ENCODE results near the gene ACTR6.
"Not testable (repeated sequence)": the region's sequence is repeated elsewhere in the genome, so short reads cannot be mapped to it uniquely, and the experiment has no call there.

ACTR6 gene

DNA sequence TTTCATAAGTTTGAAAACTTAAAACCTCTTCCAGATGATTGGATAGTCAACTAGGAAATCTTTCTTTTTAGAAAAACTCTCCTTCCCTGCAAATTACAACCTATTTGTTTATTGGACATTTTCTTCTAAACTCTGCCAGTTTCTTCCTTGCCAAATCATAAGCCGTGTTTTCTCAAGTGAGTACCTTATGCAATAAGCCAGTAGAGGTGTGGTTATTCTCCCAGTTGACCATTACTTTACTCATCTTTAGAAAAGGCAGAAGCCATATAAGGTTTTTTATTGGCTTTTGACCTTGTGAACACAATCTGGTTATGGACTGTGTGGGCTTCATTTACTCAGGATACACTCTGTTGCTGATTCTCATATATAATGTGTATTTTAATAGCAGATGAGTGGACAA is 14.6 kb downstream of the ACTR6 start:
- H3K4me3 ChIP-seq (ENCODE audit: low read depth, low read length), result no peak overlapping the region
- TF ChIP-seq, protein P1, sequence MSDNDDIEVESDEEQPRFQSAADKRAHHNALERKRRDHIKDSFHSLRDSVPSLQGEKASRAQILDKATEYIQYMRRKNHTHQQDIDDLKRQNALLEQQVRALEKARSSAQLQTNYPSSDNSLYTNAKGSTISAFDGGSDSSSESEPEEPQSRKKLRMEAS (IDR thresholded peaks at IDR 0.05; ENCODE audit: low read depth, low read length), result no peak
- no peak for TF ChIP-seq POLR2A (IDR thresholded peaks at IDR 0.05; ENCODE audit: extremely low read depth, insufficient read length)
- TF ChIP-seq MYC (IDR thresholded peaks at IDR 0.05; ENCODE audit: low read depth, low read length), result no peak
- TF ChIP-seq, protein P2, sequence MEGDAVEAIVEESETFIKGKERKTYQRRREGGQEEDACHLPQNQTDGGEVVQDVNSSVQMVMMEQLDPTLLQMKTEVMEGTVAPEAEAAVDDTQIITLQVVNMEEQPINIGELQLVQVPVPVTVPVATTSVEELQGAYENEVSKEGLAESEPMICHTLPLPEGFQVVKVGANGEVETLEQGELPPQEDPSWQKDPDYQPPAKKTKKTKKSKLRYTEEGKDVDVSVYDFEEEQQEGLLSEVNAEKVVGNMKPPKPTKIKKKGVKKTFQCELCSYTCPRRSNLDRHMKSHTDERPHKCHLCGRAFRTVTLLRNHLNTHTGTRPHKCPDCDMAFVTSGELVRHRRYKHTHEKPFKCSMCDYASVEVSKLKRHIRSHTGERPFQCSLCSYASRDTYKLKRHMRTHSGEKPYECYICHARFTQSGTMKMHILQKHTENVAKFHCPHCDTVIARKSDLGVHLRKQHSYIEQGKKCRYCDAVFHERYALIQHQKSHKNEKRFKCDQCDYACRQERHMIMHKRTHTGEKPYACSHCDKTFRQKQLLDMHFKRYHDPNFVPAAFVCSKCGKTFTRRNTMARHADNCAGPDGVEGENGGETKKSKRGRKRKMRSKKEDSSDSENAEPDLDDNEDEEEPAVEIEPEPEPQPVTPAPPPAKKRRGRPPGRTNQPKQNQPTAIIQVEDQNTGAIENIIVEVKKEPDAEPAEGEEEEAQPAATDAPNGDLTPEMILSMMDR (IDR thresholded peaks at IDR 0.05; ENCODE audit: low read depth, low read length), result no peak
- DNase-seq (ENCODE audit: low read depth), result no peak

DNA sequence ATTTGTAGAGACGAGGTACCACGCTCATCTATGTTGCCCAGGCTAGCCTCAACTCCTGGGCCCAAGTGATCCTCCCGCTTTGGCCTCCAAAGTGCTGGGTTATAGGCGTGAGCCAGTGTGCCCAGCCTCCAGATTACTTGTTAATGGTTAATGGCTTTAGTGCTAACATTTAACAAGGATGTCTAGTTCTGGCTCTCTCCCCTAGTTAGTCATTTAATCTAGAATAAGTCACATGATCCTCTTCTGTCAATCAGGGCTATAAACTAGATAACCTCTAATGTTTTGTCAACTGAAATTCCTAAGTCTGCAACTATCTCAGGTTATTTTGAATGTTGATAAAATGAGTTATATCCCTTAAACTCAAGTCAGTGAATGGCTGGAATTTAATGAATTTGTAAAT is 15.7 kb downstream of the ACTR6 start:
- TF ChIP-seq, protein P2 (IDR thresholded peaks at IDR 0.05; ENCODE audit: low read depth, low read length), result no peak
- TF ChIP-seq, protein P1 (IDR thresholded peaks at IDR 0.05; ENCODE audit: low read depth, low read length), result no peak
- TF ChIP-seq MYC (IDR thresholded peaks at IDR 0.05; ENCODE audit: low read depth, low read length) (no peak), POLR2A (IDR thresholded peaks at IDR 0.05; ENCODE audit: extremely low read depth, insufficient read length) (no peak)
- no peak for DNase-seq (ENCODE audit: low read depth)
- no peak overlapping the region for H3K4me3 ChIP-seq (ENCODE audit: low read depth, low read length)

DNA sequence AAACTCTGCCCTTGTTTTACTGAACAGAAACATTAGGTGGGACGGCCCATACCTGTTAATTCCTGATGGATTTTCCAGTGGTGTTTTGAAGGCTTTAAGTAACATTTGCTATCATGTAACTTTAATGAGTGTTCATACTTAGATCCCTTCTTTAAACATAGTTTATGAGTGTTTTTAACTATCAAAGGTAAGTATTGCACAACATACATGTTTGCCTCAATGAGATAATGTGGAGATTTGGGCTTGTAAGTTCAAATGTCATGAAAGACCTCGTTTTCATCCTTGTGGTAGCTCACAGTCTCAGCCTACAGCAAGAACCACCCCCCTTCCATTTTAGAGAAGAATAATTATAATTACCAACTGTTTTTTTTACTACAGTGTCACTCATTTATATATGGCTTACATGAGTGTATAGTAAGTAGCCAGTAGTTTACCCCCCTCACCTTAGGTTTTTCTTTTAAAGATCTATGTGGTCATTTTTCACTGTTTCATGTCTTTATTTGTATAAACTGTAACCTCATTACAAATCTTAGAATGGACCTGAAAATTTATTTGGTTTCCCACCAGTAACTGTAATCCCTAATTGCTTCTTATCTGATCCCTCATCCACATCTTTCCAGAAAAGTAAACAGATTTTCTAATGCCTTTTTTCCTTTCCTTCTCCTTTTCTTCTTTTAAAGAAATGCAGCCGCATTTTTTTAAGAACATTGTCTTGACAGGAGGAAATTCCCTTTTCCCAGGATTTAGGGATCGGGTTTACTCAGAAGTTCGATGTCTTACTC is 18.9 kb downstream of the ACTR6 start:
- no peak for DNase-seq (ENCODE audit: low read depth)

DNA sequence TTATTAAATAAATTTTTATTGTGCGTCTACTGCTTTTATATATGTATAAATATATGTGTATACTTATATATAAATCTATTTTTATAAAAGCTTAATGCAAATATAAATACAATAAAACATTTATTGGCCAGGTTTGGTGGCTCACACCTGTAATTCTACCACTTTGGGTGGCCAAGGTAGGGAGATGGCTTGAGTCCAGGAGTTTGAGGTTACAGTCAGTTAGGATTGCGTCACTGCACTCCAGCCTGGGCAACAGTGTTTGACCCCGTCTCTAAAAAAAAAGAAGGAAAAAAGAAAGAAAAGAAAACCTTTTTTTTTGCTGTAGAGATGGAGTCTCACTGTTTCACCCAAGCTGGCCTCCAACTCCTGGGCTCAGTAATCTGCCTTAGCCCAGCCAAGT is 20.9 kb downstream of the ACTR6 start:
- H3K4me3 ChIP-seq (ENCODE audit: low read depth, low read length), result no peak overlapping the region
- no peak for DNase-seq (ENCODE audit: low read depth)
- TF ChIP-seq POLR2A (IDR thresholded peaks at IDR 0.05; ENCODE audit: extremely low read depth, insufficient read length) (no peak), MYC (IDR thresholded peaks at IDR 0.05; ENCODE audit: low read depth, low read length) (no peak)
- TF ChIP-seq, protein P1 (IDR thresholded peaks at IDR 0.05; ENCODE audit: low read depth, low read length), result no peak
- TF ChIP-seq, protein P2 (IDR thresholded peaks at IDR 0.05; ENCODE audit: low read depth, low read length), result no peak

More for the DNA sequence above, 18.9 kb downstream of the ACTR6 start:
- H3K4me3 ChIP-seq (ENCODE audit: low read depth, low read length), result no peak overlapping the region
- TF ChIP-seq, protein P2 (IDR thresholded peaks at IDR 0.05; ENCODE audit: low read depth, low read length), result no peak

DNA sequence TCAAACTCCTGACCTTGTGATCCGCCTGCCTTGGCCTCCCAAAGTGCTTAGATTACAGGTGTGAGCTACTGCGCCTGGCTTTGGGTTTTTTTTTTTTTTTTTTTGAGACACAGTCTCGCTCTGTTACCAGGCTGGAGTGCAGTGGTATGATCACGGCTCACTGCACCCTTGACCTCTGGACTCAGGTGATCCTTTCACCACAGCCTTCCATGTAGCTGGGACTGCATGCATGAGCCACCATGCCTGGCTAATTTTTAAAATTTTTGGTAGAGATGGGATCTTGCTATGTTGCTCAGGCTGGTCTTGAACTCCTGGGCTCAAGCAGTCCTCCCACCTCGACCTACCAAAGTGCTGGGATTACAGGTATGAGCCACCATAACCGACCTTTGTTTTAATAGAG is 21.6 kb downstream of the ACTR6 start:
- H3K4me3 ChIP-seq (ENCODE audit: low read depth, low read length); DNase-seq (ENCODE audit: low read depth): not testable (repeated sequence)

DNA sequence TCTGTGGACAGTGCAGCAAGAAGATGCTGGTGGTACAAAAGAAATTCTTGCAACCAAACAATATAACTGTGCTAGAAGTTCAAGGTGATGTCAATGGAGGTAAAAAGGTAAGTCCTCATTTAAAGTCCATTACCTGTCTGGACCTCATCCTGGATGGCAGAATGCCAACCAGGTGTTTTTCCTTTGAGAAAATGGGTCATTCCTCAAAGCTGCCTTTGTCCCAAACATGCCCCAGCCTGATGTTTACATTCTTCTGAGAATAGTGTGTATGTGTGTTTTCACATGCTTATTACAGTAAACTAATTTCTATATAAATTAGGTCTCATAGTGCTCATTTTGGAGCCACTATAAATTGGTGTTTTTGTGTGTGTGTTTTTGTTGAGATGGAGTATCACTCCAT is 24.9 kb downstream of the ACTR6 start:
- TF ChIP-seq, protein P1 (IDR thresholded peaks at IDR 0.05; ENCODE audit: low read depth, low read length), result no peak
- TF ChIP-seq POLR2A (IDR thresholded peaks at IDR 0.05; ENCODE audit: extremely low read depth, insufficient read length) (no peak), MYC (IDR thresholded peaks at IDR 0.05; ENCODE audit: low read depth, low read length) (no peak)
- TF ChIP-seq, protein P2 (IDR thresholded peaks at IDR 0.05; ENCODE audit: low read depth, low read length), result no peak
- no peak overlapping the region for H3K4me3 ChIP-seq (ENCODE audit: low read depth, low read length)
- no peak for DNase-seq (ENCODE audit: low read depth)
